ENCODE data around the gene CPE.

Gene CPE

DNA sequence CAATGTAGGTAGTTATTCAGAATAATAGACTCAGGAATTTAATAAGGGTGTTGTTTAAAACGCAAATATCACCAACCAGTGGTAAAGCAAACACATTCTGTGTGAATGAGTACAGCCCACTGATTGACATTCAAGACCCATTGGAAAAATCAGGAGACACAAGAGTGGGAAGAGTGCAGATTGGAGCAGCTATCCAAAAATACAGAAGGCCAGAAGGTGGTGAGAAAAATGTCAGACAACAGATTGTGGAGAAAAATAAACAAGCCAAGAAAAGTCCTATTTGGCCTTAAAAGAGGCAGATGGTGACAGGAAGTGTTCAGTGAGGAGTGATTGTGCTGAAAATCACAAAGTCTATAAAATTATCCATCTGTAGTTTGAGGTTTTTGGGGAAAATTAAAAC, 39.3 kb downstream of the CPE start:
- no peak overlapping the region for H3K27ac ChIP-seq
- TF ChIP-seq ZFX (IDR thresholded peaks at IDR 0.05; ENCODE audit: borderline replicate concordance) = no peak
- TF ChIP-seq, protein P1, sequence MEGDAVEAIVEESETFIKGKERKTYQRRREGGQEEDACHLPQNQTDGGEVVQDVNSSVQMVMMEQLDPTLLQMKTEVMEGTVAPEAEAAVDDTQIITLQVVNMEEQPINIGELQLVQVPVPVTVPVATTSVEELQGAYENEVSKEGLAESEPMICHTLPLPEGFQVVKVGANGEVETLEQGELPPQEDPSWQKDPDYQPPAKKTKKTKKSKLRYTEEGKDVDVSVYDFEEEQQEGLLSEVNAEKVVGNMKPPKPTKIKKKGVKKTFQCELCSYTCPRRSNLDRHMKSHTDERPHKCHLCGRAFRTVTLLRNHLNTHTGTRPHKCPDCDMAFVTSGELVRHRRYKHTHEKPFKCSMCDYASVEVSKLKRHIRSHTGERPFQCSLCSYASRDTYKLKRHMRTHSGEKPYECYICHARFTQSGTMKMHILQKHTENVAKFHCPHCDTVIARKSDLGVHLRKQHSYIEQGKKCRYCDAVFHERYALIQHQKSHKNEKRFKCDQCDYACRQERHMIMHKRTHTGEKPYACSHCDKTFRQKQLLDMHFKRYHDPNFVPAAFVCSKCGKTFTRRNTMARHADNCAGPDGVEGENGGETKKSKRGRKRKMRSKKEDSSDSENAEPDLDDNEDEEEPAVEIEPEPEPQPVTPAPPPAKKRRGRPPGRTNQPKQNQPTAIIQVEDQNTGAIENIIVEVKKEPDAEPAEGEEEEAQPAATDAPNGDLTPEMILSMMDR (IDR thresholded peaks at IDR 0.05) = no peak

- H3K27ac ChIP-seq = no peak overlapping the region
- no peak for TF ChIP-seq ZFX (IDR thresholded peaks at IDR 0.05; ENCODE audit: borderline replicate concordance)
- TF ChIP-seq, protein P1 (IDR thresholded peaks at IDR 0.05) = no peak
Measured at GRCh38 chr4:165425629-165426028, 46.8 kb downstream of the CPE start.

DNA sequence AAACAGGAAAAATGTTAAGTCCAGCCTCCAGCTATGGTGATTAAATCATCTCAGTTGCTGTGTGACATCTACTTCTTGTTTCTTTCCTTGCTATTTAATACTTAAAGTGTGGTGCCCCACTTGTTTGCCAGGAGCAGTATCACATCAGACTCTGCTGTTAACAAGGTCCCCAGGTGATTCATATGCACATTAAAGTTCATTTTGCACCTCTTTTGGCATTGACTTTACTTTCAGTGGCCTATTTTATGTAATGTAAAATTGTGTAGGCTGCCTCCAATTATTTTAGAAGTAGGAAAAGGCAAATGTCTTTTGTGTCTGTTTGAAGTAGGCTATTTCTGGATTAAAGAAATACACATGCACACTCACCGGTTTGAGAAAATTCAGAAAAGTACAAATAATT, 47.5 kb downstream of the CPE start:
- H3K27ac ChIP-seq = no peak overlapping the region
- TF ChIP-seq, protein P1 (IDR thresholded peaks at IDR 0.05) = no peak
- no peak for TF ChIP-seq ZFX (IDR thresholded peaks at IDR 0.05; ENCODE audit: borderline replicate concordance)

DNA sequence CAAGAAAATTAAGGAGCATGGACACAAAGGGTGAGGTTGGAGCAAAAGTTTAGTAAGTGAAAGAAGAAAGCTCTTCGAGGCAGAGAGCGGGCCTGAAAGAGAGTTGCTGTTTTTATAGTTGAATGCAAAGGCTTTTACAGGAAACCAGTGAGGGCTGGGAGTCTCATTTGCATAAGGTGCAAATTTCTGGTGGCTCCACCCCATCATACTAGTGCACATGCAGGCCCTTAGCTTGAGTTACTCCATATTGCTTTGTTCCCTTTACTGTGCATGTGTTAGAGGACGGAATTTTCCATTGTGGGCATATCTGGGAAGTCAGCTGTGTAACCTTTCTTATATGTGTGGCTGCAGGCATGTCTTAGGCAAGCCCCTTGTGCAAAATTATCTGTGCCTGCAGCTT, 48.0 kb downstream of the CPE start:
- no peak overlapping the region for H3K27ac ChIP-seq
- no peak for TF ChIP-seq ZFX (IDR thresholded peaks at IDR 0.05; ENCODE audit: borderline replicate concordance)
- TF ChIP-seq, protein P1 (IDR thresholded peaks at IDR 0.05) = no peak

- H3K27ac ChIP-seq = no peak overlapping the region
- TF ChIP-seq ZFX (IDR thresholded peaks at IDR 0.05; ENCODE audit: borderline replicate concordance) = no peak
- TF ChIP-seq, protein P1 (IDR thresholded peaks at IDR 0.05) = no peak
Measured at GRCh38 chr4:165428957-165429356, 50.1 kb downstream of the CPE start.

- TF ChIP-seq, protein P1 (IDR thresholded peaks at IDR 0.05) = no peak
- no peak for TF ChIP-seq ZFX (IDR thresholded peaks at IDR 0.05; ENCODE audit: borderline replicate concordance)
- peak overlapping the region; percentile 59 for H3K27ac ChIP-seq
Measured at GRCh38 chr4:165433529-165433928, 54.7 kb downstream of the CPE start.

- no peak for TF ChIP-seq ZFX (IDR thresholded peaks at IDR 0.05; ENCODE audit: borderline replicate concordance)
- TF ChIP-seq, protein P1 (IDR thresholded peaks at IDR 0.05) = no peak
- no peak overlapping the region for H3K27ac ChIP-seq
Measured at GRCh38 chr4:165437691-165438090, 58.9 kb downstream of the CPE start.

Data from 22Rv1 (cell line).